PFSK-1 (cell line): ENCODE results near the gene CNPPD1.

ENCODE experiments used
- FOXP2 ChIP-seq: optimal IDR thresholded peaks from 2 replicates; pipeline ENCODE3; 2011; ENCODE audit warnings: borderline replicate concordance, control low read depth, inconsistent platforms; ENCODE audit not compliant: insufficient read depth; ENCODE audit errors: extremely low read length, extremely low read depth
- POLR2AphosphoS5 ChIP-seq: IDR thresholded peaks from 2 replicates; pipeline ENCODE4 v1.6.1; 2012; ENCODE audit warnings: low read depth, mild to moderate bottlenecking, control low read depth, low read length, moderate library complexity
- REST ChIP-seq, 2 experiments: IDR thresholded peaks; 2 replicates each; pipeline versions ENCODE4 v1.6.1 to v1.8.0; 2011 to 2012; ENCODE audit warnings: low read depth in 2 of 2, low read length in 2 of 2, control low read depth in 1 of 2, inconsistent platforms in 1 of 2, mild to moderate bottlenecking in 1 of 2, moderate library complexity in 1 of 2; ENCODE audit not compliant: insufficient read depth in 1 of 2
- SIN3A ChIP-seq: IDR thresholded peaks from 2 replicates; pipeline ENCODE4 v1.6.1; 2012; ENCODE audit warnings: mild to moderate bottlenecking, low read length, moderate library complexity, borderline replicate concordance; ENCODE audit not compliant: insufficient read depth
- TAF1 ChIP-seq: IDR thresholded peaks from 2 replicates; pipeline ENCODE4 v1.6.1; 2012; ENCODE audit warnings: low read length, control low read depth, borderline replicate concordance; ENCODE audit not compliant: insufficient read depth

Gene CNPPD1

DNA sequence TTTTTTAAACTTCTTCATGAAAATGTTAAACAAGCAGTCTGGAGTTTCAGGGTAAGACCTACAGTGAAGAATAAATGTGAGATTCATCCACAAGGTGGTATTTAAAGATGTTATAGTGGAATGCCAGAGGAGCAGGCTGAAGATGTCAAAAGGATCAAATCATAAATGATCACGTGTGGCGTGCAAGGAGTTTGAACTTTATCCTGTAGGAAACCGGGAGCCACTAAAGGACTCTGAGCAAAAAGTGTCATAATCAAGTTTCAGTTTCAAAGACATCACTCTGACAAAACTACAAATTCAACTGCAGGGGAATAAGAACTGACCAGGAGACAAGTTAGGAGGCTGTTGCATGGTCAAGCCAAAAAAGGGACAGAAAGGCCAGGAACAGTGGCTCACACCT, 36.0 kb downstream of the CNPPD1 start:
- TF ChIP-seq SIN3A: no peak
- TF ChIP-seq TAF1: no peak
- no peak for TF ChIP-seq REST (IDR thresholded peaks at IDR 0.05; ENCODE audit: insufficient read depth in 1 of 2, low read depth in 2 of 2, low read length in 2 of 2)

GRCh38 chr2:219133976-219134375, 42.7 kb downstream of the CNPPD1 start:
- TF ChIP-seq POLR2AphosphoS5 (no peak), REST (IDR thresholded peaks at IDR 0.05; ENCODE audit: insufficient read depth in 1 of 2, low read depth in 2 of 2, low read length in 2 of 2) (no peak), TAF1 (no peak), FOXP2 (no peak), SIN3A (no peak)

- TF ChIP-seq TAF1 (no peak), REST (IDR thresholded peaks at IDR 0.05; ENCODE audit: insufficient read depth in 1 of 2, low read depth in 2 of 2, low read length in 2 of 2) (no peak), POLR2AphosphoS5 (no peak), FOXP2 (no peak), SIN3A (no peak)
These were observed 45.0 kb downstream of the CNPPD1 start for GRCh38 chr2:219131744-219132143.

DNA sequence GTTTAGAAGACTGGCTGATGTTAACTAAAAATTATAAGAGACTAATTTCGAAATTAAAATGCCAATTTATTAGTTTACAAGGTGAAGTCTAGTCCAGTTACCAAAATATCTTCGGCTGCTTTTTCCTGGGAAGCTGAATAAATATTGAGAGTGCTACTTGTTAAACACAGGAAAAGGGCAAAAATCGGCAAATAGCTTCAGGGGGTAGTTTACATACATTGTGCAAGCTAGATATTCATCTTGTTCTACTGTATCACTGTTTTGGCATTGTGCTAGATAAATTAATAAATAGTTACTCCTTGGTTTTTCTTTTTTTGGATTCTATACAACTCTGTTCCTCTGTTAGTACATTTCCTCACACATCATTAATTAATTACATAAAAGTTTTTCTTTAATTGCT, 45.4 kb downstream of the CNPPD1 start:
- TF ChIP-seq FOXP2 (no peak), POLR2AphosphoS5 (no peak), REST (IDR thresholded peaks at IDR 0.05; ENCODE audit: insufficient read depth in 1 of 2, low read depth in 2 of 2, low read length in 2 of 2) (no peak), SIN3A (no peak), TAF1 (no peak)

DNA sequence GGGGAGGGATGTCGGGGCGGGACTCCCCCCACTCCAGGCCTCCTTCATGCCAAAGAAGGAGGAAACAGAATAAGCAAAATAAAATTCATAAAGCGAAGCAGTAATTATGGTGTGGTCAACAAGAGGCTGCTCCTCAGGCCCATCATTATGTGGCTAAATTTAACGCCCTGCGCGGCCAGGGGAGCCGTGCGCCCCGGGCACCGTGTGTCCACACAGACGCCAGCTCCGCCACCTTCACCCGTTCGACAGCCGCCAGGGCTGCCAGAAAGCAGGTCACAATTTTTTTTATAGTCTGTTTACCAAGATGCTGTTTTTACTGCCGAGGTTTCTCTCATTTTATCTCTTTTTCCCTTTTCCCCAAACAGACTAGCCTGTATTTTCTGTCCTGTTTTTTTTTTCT, 47.1 kb downstream of the CNPPD1 start:
- TF ChIP-seq FOXP2 (no peak), REST (IDR thresholded peaks at IDR 0.05; ENCODE audit: insufficient read depth in 1 of 2, low read depth in 2 of 2, low read length in 2 of 2) (no peak), POLR2AphosphoS5 (no peak), SIN3A (no peak), TAF1 (no peak)
